Measurements from ENCODE around the gene NHLRC4.
"Not testable (repeated sequence)": the region's sequence is repeated elsewhere in the genome, so short reads cannot be mapped to it uniquely, and the experiment has no call there.

Gene NHLRC4

DNA sequence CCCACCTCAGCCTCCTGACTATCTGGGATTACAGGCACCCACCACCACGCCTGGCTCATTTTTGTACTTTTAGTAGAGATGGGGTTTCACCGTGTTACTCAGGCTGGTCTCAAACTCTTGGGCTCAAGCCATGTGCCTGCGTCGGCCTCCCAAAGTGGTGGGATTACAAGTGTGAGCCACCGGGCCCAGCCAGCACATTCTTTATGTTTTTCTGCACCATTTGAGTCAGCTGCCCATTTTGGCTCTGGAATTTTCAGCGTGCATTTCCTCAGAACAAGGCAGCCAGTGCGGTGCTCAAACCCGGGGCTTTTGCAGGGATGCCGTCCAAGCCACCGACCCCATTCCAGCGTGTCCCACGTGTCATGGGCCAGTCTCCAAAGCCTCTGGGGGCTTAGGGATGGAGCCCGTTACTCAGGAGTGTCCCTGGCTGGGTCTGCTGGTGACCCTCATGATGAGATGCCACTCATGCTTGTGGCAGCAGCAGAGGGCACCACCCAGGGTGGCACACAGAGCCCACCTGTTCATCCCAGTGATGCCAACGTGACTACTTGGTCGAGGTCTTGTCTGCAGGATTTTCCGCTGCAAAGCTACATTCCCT lies 19.3 kb downstream of the NHLRC4 start:
- DNase-seq: no peak

- DNase-seq: no peak
Measured at GRCh38 chr16:586645-587590, 20.1 kb downstream of the NHLRC4 start.

GRCh38 chr16:588639-588888 lies 21.8 kb downstream of the NHLRC4 start:
- DNase-seq: no peak

DNA sequence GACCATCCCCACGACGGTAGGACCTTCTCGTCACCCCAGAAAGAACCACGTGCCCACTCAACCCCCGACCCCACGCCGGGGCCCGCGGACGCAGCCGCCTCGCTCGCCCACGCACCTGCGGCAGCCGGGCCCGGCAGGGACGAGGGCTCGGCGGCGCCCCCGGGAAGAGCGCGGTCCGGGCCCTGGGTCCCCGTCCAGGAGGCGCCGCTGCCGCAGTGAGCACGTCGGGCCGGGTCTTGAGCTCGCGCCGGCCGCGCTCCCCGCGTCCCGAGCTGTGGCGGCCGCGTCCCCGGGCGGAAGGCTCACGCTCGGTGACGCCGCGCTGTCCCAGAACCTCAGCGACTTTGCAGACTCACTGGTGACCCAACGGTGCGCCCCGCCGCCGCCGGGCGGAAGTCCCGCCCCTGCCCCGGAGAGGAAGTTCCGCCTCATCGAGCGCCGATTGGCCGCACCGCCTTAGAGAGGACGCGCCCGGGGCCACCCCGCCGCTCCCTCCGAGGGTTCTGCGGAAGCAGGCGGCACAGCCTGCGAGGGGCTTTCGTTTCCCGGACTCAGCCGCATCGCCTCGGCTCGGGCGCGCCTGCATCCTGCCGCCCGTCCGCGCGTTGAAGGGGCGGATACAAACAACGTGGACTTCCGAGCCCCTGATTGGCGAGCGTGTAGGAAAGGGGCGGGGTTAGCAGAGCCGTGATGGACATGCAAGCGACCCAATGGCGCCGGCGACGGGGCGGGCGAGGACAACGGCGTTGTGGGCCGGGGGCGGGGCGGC lies 22.3 kb downstream of the NHLRC4 start:
- DNase-seq: peak; percentile 74

DNA sequence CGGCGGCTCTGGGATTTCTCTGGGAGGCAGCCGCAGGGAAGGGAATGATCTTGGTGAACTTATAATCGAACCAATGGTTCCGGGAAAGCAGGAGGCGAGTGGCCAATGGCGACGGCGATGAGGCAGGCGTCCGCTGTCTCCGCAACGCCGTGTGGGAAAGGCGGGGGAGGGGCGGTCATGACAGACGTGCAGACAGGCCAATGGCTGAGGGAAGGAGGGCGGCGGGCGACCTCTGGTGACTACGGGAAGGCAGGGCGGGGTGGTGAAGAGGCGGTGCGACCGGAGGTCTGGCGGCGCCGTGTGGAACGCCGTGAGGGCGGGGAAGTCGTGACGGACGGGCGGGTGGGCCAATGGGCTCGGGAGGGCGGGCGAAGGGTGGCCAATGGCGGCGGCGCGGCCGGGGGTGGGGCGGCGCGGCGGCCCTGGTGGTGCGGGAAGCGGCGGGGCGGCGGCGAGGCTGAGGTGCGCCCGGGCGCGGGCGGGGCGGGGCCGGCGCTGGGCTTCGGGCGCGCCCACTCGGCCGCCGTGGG lies 22.9 kb downstream of the NHLRC4 start, which contains the start of gene RAB40C:
Gene RAB40C (plus strand): TSS at position 409 of the 530 bp plus-strand sequence. CDS start 226 bp downstream, outside the sequence.
- peak; percentile 85 for DNase-seq

- DNase-seq: no peak
Measured at GRCh38 chr16:590188-590814, 23.5 kb downstream of the NHLRC4 start.

DNA sequence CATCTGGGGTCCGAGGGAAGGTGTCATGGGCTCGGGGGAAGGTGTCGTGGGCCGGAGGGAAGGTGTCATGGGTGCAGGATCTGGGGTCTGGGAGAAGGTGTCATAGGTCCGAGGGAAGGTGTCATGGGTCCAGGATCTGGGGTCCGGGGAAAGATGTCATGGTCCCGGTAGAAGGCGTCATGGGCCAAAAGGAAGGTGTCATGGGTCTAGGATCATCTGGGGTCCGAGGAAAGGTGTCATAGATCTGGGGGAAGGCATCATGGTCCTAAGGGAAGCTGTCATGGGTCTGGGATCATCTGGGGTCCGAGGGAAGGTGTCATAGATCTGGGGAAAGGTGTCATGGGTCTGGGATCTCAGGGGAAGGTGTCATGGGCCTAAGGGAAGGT lies 24.0 kb downstream of the NHLRC4 start:
- no peak for DNase-seq

- no peak for DNase-seq
Measured at GRCh38 chr16:591231-591630, 24.4 kb downstream of the NHLRC4 start.

- DNase-seq: no peak
Measured at GRCh38 chr16:591892-592517, 25.2 kb downstream of the NHLRC4 start.

GRCh38 chr16:592518-593306 lies 25.9 kb downstream of the NHLRC4 start:
- DNase-seq: no peak

DNA sequence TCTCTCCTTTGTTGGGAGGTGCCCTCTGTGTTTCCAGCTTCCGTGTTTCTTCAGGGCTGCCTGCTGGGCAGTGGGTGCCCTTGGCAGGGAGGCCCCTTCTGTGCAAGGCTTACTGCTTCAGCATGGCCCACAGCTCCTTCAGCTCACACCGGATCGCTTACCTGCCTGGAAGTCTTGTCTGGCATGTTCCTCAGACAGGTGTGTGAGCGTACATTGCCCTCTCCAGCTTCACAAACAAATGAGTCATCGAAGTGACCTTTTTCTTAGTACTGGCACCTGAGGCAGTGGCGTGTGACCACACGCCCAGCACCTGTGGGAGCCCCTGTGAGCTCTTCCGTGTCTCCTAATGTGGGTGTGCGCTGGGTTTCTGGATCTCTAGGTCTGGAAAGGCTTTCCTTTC lies 26.6 kb downstream of the NHLRC4 start:
- DNase-seq: peak; percentile 42

GRCh38 chr16:593807-594206 lies 27.0 kb downstream of the NHLRC4 start:
- no peak for DNase-seq

- DNase-seq: no peak
Measured at GRCh38 chr16:595094-595528, 28.3 kb downstream of the NHLRC4 start.

DNA sequence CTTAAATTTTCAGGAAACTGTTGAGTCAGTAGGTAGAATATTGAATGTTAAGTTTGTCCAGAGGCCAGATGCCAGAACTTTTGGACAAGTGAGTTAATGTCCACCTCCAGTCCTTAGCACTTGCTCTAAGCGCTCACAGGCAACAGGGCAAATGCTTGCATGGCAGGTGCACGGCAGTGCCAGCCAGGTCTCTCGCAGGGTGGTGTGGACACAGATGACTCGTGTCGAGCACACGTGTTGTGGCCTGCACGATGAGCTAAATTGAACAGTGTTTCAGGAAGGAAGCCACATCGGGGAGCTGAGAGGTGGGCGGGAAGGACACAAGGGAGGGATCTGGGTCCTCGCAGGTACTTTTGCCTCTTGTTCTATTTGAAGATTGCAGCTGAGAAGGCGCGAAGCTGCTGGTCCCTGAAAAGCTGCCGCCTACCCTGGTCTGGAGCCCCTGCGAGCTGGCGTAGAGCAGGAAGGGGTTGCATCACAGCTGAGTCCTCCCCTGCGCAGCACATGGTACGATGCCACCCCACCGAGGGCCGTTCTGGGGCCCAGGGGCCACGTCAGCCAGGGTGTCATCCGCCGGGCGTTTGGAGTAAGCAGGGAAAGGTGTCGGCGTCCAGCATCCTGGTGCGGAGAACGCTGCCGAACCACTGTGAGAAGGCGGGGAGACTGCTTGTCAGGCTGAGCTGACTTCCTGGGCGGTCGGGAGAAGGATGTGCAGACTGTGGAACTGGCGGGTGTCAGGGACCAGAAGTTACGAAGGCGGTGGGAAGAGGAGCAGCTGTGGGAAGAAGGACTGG lies 29.3 kb downstream of the NHLRC4 start:
- no peak for DNase-seq

GRCh38 chr16:596736-597060 lies 29.9 kb downstream of the NHLRC4 start:
- DNase-seq: no peak

DNA sequence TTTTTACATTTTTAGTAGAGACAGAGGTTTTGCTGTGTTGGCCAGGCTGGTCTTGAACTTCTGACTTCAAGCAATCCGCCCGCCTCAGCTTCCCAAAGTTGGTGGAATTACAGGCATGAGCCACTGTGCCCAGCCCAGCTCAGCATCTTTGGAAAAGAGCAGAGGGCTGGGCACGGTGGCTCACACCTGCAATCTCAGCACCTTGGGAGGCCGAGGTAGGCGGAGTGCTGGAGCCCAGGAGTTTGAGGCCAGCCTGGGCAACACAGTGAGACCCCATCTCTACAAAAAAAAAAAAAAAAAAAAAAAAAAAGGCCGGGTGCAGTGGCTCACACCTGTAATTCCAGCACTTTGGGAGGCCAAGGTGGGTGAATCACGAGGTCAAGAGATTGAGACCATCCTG lies 30.9 kb downstream of the NHLRC4 start:
- DNase-seq: not testable (repeated sequence)

DNA sequence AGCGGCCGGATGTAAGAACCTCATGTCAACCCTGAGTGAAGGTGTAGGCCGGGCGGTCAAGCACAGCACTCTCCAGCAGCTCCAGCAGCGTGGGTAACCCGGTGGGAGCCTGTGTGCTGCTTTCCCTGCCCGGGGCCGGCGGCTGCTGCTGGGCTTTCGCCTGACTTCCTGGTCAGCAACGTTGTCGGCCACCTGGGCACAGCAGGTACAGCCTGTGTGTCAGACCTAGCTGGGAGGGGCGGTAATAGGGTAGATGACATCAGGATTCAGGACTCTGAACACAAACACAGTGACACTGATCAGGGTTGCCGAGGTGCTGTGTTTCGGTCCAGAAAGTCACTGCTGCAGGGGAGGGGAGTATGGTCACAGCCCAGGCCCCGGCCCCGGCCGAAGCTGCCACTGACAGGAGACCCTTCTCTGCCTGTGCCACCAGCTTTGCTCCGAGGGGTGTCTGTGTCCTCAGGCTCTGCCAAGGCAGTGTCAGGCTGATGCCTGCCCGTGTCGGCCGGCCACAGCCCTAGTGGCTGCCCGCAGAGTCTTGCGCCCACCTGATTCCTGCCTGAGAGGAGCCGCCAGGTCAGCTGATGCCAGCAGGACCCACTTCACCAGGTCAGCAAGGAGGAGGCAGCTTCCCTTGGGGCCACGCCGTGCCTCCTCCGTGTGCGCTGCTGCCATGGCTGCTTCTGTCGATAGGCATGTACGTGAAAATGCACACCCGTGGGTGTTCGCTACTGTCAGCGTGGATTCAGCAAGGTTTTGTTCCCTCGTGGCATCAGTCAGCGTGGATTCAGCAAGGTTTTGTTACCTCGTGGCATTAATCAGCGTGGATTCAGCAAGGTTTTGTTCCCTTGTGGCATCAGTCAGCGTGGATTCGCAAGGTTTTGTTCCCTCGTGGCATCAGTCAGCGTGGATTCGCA lies 32.3 kb downstream of the NHLRC4 start:
- no peak for DNase-seq

DNA sequence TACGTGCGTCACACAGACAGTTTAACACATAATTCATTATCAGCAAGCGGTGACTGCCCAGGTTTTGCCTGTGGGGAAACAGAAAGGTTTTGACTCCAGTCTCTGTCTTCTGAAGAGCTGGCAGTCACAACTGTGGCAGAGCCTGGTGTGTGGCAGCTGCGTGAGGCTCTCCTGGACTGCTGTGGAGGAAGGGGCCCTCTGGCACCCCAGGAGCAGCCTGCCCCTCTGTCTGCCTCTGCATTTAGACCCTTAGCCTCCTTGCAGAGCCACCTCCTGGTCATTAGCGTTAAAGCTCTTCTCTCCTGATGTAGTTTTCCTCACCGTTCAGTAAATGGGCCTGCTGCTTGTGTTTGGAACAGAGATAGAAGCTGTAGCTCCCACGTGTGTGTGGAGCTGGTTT lies 34.0 kb downstream of the NHLRC4 start:
- no peak for DNase-seq

GRCh38 chr16:603933-604332 lies 37.1 kb downstream of the NHLRC4 start:
- DNase-seq: no peak
